Urothelium cell line (cell line): ENCODE data around the gene HK1.

Experiments used
- DNase-seq: peaks from one replicate; pipeline ENCODE4 v3.0.0; 2011; ENCODE audit warnings: low spot score, mixed read lengths
- FAIRE-seq: peaks from 2 replicates; lab custom pipeline; 2011; peaks lifted over from hg19 to GRCh38; lab: Jason Lieb, UNC

HK1 gene

DNA sequence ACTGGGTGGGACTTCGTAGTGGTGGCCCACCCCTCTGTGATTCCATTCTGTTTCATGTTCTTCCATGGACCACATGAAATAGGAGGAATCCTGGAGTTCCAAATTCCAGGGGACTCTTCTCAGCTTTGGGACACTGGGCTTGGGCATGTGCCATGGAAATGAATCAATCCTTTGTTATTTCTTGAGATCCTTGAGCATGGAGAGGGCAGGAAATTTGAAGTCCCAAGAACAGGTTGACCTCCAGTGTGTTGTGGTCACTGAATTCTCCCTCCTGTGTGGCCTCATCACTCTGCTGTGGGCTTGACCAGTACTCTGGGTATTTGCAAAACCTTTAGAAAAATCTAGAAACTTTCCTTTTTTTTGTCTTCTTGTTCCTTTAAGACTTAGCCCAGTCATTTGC is 115.7 kb downstream of the HK1 start:
- no peak for FAIRE-seq

DNA sequence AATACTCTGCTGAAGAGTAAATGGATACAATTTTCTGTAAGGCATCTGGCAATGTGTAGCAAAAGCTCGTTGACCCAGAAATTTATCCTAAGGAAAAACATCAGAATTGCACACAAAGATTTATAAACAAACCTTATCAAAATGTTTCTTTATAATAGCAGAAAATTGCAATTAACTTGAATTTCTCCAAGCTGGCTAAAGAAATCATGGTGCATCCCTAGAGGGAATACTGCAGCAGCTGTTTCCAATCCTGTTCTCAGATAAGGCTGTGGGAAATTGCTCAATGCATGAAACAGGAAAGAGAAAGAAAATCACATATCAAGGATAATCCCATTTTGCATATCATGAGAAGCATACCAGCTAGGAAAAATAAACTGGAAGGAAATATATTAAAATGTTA is 119.7 kb downstream of the HK1 start:
- no peak for DNase-seq
- no peak for FAIRE-seq

More for the DNA sequence above, 115.7 kb downstream of the HK1 start:
- DNase-seq: no peak

DNA sequence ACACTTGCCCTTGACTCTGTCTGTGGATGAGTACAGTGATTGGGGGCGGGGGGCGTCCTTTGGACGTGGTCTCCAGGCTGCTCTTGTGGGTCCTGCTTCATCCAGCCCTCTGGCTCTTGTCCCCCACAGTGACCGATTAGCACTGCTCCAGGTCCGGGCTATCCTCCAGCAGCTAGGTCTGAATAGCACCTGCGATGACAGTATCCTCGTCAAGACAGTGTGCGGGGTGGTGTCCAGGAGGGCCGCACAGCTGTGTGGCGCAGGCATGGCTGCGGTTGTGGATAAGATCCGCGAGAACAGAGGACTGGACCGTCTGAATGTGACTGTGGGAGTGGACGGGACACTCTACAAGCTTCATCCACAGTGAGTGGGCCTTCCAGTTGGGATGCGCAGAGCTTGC is 120.2 kb downstream of the HK1 start:
- FAIRE-seq: no peak
- no peak for DNase-seq

GRCh38 chr10:69400936-69401335 is 122.6 kb downstream of the HK1 start:
- no peak for FAIRE-seq

GRCh38 chr10:69401416-69401815 is 123.1 kb downstream of the HK1 start:
- no peak for DNase-seq
- no peak for FAIRE-seq

More at GRCh38 chr10:69400936-69401335, 122.6 kb downstream of the HK1 start:
- no peak for DNase-seq

DNA sequence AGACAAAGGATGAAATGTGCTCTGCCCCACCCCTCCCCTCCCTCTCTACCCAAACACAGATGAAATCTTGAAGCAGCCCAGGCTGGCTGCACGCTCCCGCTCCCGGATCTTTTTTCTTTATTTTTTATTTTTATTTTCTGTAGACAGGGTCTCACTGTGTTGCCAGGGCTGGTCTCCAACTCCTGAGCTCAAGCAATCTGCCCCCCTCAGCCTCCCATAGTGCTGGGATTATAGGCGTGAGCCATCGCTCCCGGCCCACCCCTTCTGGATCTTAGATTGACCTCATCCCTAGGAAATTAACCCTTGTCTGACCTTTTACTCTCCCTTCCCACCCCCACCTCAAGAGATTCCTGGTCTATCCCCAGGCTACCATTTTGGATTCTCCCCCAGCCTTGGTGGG is 124.1 kb downstream of the HK1 start:
- DNase-seq (no peak), FAIRE-seq (no peak)

GRCh38 chr10:69403066-69403465 is 124.8 kb downstream of the HK1 start:
- no peak for DNase-seq
- FAIRE-seq: no peak

- FAIRE-seq: no peak
- DNase-seq: no peak
These were observed 125.2 kb downstream of the HK1 start for GRCh38 chr10:69403519-69403918.

DNA sequence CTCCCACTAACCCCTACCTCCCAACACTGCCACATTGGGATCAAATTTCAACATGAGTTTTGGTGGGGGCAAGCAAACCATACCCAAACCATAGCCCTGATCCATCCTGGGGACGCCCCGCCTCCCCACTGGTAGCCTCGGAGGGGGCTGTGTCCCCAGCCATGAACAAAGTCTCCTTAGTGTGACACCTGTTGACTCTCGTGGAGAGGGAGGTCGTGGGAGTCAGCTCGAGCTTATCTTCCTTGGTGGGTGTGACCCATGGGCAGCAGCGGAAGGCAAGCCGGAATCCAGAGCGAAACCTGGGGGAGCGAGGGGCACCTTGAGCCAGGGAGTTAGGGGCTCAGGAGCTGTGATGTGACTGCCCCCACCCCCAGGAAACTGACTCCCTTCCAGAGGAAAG is 126.5 kb downstream of the HK1 start:
- DNase-seq: no peak
- FAIRE-seq: no peak

- FAIRE-seq: no peak
- DNase-seq: no peak
These were observed 126.9 kb downstream of the HK1 start for GRCh38 chr10:69405221-69405620.

DNA sequence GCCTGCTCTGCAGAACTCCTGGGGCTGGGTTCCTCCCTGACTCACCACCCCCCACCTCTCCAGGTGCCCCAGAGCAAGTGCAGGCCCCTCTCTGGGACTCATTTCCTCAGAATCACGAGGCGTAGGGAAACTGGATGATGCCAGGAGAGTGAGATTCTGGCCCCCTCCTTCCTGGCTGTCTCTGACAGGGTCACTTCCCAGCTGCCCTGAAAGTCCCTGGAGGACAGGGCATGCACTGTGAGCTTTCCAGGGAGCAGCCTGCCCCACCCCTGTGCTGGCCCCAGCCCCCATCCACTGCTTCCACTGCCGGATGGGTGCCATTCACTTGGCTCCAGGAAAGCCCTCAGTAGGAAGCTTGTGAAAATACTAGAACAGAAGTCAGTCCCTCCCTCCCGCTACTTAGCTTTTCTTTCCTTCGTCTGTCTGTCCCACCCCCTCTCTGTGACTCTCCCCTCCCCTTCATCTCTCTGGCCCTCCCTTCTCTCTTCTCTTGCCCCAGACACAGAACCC is 128.1 kb downstream of the HK1 start:
- DNase-seq (no peak), FAIRE-seq (no peak)

DNA sequence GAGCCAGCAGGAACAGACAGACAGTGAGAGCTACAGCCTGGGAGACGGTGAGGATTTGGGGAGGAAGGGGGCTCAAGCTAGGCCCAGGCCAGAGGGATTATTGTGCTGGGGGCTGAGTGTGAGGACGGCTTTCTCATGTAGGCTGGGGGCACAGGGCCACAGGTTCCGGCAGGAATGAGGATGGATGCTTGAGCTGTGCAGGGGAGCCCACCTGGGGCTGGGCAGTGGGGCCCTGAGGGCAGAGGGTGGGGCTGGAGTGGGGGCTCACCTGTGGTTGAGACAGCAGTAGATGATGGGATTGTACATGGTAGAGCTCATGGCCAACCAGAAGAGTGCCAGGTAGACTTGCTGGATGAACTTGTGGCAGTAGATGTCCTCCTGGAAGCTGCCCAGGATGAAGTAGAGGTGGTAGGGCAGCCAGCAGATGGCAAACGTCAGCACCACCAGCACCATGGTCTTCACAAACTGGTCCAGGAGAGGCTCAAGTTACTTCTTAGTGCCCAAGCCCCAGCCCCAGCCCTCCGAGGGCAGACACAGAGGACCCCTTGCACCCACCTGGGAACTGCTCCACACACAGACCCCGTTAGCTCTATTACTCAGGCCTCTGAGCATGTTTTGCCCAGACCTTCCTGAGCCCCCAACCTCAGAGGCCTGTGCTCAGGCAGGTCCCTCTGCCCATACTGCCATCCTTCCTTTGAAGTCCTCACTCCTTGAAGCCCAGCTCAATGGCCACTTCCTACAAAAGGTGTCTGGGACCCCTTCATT is 128.7 kb downstream of the HK1 start:
- no peak for FAIRE-seq

DNA sequence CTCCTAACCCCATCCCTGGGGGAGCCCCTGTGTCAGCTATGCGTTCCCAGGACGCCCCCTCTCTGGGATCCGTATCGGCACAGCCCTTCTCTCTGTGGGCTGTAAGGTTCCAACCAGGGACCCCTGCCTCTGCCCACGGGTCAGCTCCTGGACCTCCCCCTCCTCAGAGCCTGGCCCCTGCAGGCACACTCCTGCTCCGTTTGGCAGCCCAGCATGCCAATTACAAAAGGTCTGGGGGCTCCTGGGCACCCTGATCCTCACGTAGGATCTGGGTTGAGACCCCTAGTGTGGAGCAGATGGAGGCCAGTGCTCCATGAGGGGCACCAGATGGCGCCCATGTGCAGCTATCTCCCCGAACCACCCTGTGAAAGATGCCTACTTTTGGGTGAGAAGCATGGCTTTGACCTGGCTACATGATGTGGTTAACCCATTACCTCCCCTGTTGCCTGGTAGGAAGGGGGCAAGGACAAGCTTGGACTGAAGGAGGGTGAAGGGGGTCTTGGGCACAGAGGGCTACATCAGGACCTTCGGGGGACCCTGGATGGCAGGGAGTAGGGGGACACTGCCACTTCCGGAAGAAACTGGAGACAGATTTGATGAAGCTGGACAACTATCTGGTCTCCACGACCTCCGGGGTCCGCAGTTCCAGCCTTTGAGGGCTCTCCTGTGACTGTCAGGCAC is 129.5 kb downstream of the HK1 start:
- DNase-seq: no peak
- no peak for FAIRE-seq

More for the DNA sequence above, 128.7 kb downstream of the HK1 start:
- no peak for DNase-seq

DNA sequence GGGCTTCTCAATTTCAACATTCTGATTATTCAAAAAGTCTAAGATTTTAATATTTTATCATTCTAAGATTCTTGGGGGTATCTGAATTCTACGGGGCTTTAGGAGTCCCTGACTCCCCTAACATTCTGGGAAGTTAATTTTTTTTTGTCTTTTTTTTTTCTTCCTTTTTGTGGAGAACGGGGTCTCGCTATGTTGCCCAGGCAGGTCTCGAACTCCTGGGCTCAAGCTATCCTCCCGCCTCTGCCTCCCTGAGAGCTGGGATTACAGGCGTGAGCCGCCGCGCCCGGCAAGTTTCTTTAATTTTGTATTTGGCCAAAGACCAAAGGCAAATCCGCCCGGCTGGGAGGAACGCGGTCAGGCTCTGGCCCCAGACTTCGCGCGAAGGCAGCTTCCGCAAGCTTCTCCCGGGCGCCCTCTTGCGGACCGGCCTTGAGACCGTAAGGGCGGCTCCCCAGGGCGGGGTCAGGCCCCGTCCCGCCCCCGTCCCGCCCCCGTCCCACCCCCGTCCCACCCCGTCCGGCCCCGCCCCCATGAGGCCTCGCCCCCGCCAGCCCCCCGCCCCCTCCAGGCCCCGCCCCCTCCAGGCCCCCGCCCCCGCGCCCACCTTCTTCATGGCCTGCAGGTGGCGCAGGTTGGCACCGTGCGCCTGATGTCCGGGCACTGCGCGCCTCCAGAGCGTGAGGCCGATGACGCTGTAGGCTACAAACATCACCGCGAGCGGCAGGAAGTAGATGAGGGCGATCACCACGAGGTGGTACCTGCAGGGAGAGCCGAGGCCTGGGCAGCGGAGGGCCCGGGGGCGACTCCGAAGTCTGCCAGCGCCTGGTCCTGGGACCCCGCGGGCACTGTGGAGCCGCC is 130.3 kb downstream of the HK1 start:
- peak; percentile 99 for DNase-seq
- peak; percentile 92 for FAIRE-seq

GRCh38 chr10:69409176-69409495 is 130.8 kb downstream of the HK1 start:
- no peak for FAIRE-seq
- DNase-seq: no peak

DNA sequence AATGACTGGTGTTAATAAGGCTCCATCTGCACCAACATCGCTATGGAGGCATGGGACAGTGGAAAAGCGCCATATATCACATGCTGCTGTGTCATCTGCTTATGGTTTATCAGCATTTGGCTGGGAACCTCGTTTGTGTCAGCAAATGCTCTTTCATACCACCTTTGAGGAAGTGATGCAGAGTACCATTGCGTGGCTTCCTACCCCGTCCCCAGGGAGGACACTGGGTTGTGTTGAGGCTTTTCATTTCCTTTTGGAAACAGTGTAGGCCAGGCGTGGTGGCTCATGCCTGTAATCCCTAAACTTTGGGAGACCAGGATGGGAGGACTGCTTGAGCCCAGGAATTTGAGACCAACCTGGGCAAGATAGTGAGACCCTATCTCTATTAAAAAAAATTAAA is 131.7 kb downstream of the HK1 start:
- no peak for FAIRE-seq
- no peak for DNase-seq

- no peak for DNase-seq
- FAIRE-seq: no peak
These were observed 132.2 kb downstream of the HK1 start for GRCh38 chr10:69410487-69410886.

DNA sequence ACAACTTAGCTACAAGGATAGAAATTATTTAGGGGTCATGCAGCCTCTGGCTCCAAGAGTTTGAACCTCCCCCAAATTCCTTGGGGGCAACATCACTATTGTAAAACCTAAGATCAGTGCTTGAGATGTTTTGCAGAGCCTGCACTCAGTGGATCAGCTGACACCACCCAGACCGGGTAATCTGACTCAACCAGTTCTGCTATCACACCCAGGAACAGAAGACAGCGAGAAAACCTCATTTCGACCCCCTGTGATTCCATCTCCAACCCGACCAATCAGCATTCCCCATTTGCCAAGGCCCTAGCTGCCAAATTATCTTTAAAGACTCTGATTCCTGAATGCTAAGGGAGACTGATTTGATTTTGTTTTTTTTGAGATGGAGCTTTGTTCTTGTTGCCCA is 133.2 kb downstream of the HK1 start:
- FAIRE-seq: no peak
- no peak for DNase-seq

DNA sequence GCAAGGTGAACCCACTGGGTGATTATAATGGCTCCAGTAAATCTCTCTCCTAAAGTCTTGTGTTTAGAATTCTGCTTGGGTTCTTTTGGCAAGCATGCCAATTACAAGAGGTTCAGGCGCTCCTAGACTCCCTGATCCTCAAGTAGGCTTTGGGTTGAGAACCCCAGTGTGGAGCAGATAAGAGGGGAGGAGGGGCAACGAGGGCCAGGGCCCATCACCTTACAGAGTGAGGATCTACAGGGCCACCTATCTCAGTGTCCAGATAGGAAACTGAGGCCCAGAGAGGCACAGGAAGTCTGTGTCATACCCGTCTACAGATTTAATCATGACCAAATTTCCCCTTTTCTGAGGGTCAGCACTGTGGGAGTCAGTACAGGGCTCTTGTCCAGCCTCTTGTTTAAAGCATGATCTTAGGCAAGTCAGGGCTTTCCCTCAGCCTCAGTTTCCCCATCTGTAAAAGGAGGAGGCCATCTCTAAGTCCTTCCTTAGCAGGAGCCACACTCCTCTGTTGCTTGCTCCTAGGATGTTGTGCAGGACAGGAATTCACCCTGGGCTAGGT is 134.0 kb downstream of the HK1 start:
- FAIRE-seq: no peak
- DNase-seq: no peak

DNA sequence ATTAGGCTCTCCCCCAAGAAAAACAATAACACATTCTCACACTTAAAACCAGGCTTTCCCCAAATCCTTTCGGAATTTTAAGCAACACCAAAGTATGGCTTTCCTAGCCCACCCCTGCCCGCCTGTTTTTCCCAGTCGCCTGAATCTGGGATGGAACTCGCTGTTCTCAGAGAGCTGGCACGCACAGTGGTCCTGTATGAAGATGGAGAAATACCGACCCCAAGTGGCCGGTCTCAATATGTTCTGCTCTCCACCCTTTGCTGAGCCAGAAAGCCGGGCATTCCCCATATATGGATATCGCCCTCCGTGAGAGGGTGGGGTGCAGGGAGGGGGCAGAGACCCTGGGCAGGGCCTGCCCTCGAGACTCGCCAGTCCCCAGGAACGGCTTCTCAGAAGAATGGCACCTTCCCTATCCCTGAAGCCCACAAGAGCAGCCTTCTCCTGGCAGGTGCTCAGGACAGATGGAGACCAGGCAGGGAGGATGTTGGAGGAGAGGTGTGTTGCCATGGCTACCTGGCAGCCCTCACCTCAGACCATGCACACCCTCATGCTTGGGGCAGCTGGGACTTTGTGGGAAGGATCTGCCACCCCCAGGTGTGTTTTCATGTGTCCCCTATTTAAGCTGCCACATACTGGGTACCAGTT is 135.0 kb downstream of the HK1 start:
- FAIRE-seq: peak; percentile 85

More for the DNA sequence above, 135.0 kb downstream of the HK1 start:
- DNase-seq: peak; percentile 83
